BJ (cell line): Measurements from ENCODE around the gene KRT25. TPM values are rescaled to one million over a fixed set of nuclear protein-coding genes. Genes with fewer than 3 reads are reported as not detected.
"Not testable (repeated sequence)": the region's sequence is repeated elsewhere in the genome, so short reads cannot be mapped to it uniquely, and the experiment has no call there.

ENCODE experiments used
- CTCF ChIA-PET: fragments of 350-600 bp; formaldehyde crosslinking; extraction: SDS; loops from one replicate; lab custom pipeline; 2021; ENCODE audit warnings: antibody characterized with exemption, inconsistent platforms; lab: Yijun Ruan, JAX
- POLR2A ChIA-PET: fragments of 300-600 bp; sonication (Branson Sonifier 250); formaldehyde crosslinking; extraction: SDS; loops from one replicate; lab custom pipeline; 2021; ENCODE audit warnings: antibody characterized with exemption; lab: Charles Lee
- DNase-seq: peaks from one replicate; pipeline ENCODE4 v3.0.0-alpha.2; 2011; ENCODE audit warnings: low read depth
- H3K27me3 ChIP-seq: 2 replicates; pipeline ENCODE4 v1.6.0; 2011; ENCODE audit warnings: low read length; ENCODE audit not compliant: control insufficient read depth, insufficient read depth
- H3K36me3 ChIP-seq: 2 replicates; pipeline ENCODE4 v1.5.1; 2011; ENCODE audit warnings: low read length; ENCODE audit not compliant: control insufficient read depth, insufficient read depth
- H3K4me3 ChIP-seq: 2 replicates; pipeline ENCODE4 v1.5.1; 2011; ENCODE audit warnings: low read depth, mild to moderate bottlenecking, control low read depth, low read length
- polyA plus RNA-seq: library from polyadenylated mRNA; depleted of rRNA; stranded (reverse); fragments of >200 nt; gene quantifications from 2 replicates; pipeline ENCODE4 v1.2.3, GENCODE V29; 2011
- TF ChIP-seq, protein P1 (sequence below): IDR thresholded peaks from 2 replicates; pipeline ENCODE4 v1.5.1; 2011; ENCODE audit warnings: low read depth, mild to moderate bottlenecking, control low read depth, inconsistent platforms, low read length, moderate library complexity; ENCODE audit not compliant: insufficient read depth

The KRT25 gene
- polyA plus RNA-seq, 1 experiment, result not detected

DNA sequence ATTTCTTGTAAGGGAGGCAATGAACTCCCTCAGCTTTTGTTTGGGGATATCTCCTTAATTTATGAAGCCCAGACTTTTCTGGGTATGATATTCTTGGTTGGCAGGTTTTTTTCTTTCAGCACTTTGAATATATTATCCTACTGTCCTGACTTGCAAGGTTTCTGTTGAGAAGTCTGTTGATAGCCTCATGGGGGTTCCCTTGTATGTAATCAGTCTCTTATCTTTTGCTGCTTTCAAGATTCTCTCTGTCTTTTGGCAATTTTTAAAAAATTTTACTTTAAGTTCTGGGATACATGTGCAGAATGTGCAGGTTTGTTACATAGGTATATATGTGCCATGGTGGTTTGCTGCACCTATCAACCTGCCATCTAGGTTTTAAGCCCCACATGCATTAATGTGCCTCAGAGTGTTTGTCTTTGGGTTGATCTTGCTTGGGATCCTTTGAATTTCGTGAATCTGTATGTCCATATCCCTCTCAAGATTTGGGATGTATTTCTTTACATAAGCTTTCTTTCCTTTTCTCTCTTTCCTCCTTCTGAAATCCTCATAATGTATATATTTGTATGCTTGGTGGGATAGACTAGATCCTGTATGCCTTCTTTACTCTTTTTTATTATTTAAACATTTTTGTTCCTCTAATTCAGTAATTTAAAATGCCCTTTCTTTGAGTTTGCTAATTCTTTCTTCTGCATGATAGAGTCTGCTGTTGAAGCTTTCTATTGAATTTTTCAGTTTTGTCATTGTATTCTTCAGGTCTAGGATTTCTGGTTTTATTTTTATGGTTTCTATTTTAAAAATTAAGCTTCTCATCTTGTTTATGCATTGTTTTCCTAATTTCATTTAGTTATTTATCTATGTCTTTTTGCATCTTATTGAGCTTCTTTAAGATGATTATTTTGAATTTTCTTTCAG is 5.2 kb upstream of the KRT25 start:
- DNase-seq, result no peak
- Histone ChIP-seq H3K36me3 (no peaks in the 10 kb centered on the region), H3K27me3 (no peaks in the 10 kb centered on the region), H3K4me3 (no peak overlapping the region)
- CTCF ChIA-PET, result interaction anchor here (1.0 kb wide), 1 partner anchor 11 kb away, joined by 5 read pairs; no protein-coding TSS in a partner anchor
- POLR2A ChIA-PET, result no interaction called here
- TF ChIP-seq, protein P1, sequence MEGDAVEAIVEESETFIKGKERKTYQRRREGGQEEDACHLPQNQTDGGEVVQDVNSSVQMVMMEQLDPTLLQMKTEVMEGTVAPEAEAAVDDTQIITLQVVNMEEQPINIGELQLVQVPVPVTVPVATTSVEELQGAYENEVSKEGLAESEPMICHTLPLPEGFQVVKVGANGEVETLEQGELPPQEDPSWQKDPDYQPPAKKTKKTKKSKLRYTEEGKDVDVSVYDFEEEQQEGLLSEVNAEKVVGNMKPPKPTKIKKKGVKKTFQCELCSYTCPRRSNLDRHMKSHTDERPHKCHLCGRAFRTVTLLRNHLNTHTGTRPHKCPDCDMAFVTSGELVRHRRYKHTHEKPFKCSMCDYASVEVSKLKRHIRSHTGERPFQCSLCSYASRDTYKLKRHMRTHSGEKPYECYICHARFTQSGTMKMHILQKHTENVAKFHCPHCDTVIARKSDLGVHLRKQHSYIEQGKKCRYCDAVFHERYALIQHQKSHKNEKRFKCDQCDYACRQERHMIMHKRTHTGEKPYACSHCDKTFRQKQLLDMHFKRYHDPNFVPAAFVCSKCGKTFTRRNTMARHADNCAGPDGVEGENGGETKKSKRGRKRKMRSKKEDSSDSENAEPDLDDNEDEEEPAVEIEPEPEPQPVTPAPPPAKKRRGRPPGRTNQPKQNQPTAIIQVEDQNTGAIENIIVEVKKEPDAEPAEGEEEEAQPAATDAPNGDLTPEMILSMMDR, result no peak

DNA sequence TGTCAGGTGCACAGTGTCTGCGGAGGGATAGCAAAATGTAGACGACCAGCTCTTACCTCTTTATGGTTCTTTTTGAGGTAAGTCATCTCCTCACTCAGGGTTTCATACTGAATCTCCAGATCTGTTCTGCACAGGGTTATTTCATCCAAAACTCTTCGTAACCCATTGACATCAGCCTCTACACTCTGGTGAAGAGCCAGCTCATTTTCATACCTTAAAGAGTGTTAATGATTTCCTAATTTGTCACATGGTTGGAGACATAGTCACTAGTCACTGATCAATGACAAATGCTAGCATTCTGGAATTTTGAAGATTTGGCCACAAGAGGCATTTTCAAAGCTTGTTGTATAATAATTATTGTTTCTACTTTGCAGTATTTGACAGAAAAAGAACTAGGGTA is 1.3 kb downstream of the KRT25 start:
- no peak for DNase-seq
- Histone ChIP-seq H3K27me3 (peaks cover 8% of the 10 kb centered on the region), H3K36me3 (no peaks in the 10 kb centered on the region), H3K4me3 (no peak overlapping the region)
- TF ChIP-seq, protein P1, result no peak
- POLR2A ChIA-PET, result no interaction called here
- CTCF ChIA-PET, result no interaction called here

DNA sequence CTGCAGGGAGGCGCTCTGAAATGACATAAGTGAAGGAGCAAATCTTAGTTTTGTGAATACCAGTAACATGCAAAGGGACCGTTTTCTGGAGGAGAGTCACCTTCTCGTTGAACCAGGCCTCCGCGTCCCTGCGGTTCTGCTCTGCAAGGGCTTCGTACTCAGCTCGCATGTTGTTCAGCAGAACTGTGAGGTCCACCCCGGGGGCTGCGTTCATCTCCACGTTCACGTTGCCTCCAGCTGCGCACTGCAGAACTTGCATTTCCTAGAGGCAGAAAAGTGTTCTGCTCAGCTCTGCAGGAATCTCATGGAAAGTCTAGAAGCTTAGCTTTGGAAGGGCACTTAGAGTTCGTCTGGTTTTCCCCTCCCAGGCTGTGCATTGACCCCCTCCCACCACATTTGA is 4.1 kb downstream of the KRT25 start:
- TF ChIP-seq, protein P1, result no peak
- DNase-seq, result no peak
- ChIA-PET POLR2A (no interaction called here), CTCF (interaction anchor here (0.9 kb wide), 1 partner anchor 42 kb away, joined by 3 read pairs; no protein-coding TSS in a partner anchor)
- no peak overlapping the region for H3K4me3 ChIP-seq
- H3K27me3 ChIP-seq, result peaks cover 10% of the 10 kb centered on the region
- H3K36me3 ChIP-seq, result no peaks in the 10 kb centered on the region

DNA sequence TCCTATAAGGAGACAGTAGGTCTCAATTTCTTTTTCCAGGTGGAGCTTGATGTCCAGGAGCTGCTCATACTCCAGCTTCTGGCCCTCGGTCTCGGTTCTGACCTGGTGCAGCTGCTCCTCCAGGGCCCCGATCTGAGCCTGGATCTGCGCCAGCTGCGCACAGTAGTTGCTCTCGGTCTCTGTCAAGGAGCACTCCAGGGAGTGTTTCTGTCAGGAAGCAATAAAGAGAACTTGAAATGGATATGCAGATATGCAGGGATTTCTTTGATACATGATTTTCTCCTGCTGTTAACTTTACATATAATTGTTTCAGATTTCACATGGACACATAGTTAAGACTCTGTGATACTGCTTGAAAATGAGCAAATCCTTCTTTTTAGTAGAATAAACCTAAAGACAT is 4.7 kb downstream of the KRT25 start:
- no peak for DNase-seq
- H3K36me3 ChIP-seq, result no peaks in the 10 kb centered on the region
- H3K4me3 ChIP-seq, result no peak overlapping the region
- CTCF ChIA-PET, result no interaction called here
- POLR2A ChIA-PET, result no interaction called here
- TF ChIP-seq, protein P1, result no peak
- peaks cover 12% of the 10 kb centered on the region for H3K27me3 ChIP-seq

DNA sequence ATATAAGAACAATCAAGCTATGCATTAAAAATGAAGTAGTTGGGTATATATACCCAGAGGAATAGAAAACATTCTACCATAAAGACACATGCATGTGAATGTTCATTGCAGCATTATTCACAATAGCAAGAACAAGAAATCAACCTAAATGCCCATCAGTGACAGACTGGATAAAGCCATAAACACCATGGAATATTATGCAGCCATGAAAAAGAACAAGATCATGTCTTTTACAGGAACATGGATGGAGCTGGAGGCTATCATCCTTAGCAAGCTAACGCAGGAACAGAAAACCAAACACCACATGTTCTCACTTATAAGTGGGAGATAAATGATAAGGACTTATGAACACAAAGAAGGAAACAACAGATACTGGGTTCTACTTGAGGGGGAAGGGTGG is 6.5 kb downstream of the KRT25 start:
- H3K36me3 ChIP-seq, CTCF ChIA-PET, H3K27me3 ChIP-seq, H3K4me3 ChIP-seq, DNase-seq, POLR2A ChIA-PET: not testable (repeated sequence)
